ENCODE measurements around the gene MRPL53. TPM values are rescaled to one million over a fixed set of nuclear protein-coding genes. Genes with fewer than 3 reads are reported as not detected.
A peak's percentile ranks its signal among the peaks of the same experiment; 100 is the strongest.

The MRPL53 gene
- total and polyA plus RNA-seq, 2 of the 8 experiments (the other 6 are each of a cell fraction or from before 2014, with no cell fraction given) = 36.6 to 46.3 TPM

DNA sequence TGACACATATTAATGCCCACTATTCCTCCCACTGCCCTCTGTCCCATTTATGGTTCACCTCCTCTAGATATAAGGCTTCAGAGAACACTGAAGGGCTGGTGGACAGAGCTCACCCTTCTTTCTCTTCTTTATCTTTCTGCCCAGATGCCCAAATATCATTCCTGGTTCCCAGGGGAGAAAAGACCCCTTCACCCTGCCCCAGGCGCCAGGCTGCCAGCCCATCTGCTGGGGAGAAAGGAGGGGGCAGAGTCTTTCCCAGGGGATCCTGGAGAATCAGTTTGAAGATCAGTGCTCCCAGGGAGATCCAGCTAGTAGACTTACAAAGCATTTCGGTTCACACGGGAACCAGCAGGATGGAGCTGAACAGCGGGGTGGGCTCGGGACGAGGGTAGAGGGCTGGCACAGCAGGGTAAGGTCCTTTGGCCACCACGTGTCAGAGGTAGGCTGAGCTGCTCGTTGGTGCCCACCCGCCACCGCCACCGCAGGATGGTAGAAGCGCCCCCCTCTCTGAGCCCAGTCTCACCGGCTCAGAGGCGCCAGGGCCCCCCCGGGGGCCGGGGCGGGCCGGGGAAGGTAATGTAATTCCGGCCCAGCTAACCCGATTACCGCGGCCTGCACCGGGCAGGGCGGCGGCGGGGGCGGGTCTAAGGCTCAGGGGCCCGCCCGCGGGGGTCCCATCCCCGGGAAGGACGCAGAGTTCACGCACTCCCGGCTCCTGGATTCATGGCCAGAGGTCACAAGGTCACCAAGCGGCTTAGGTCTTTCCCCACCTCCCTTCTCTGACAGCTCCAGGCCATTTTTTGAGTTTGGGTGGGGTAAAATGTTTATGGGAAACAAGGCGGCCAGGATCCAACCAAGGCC is 40.5 kb upstream of the MRPL53 start:
- Histone ChIP-seq H3K4me1 (replicated peaks in 1 of 4; ENCODE audit: control insufficient read depth in 3 of 4, insufficient read depth in 4 of 4, low read length in 3 of 4) (peaks cover 2 to 24% (median 10%) of the 10 kb centered on the region in 4 experiments), H3K4me3 (ENCODE audit: extremely low read depth in 1 of 4, insufficient read depth in 2 of 4, low read depth in 3 of 4, low read length in 4 of 4) (peak overlapping the region in 2 of 4 experiments; percentile 28 to 62; a peak in 5 of 8 replicates), H3K23me2 (ENCODE audit: low read depth, low read length) (peaks cover 16% of the 10 kb centered on the region), H4K91ac (replicated peaks; ENCODE audit: insufficient read length, low read length) (no peak overlapping the region), H2AK5ac (ENCODE audit: low read depth, low read length) (0 out of 2 replicates have a peak overlapping the region, but pooled peaks have one; percentile 39), H4K8ac (ENCODE audit: extremely low read depth, insufficient read depth, low read length) (peak overlapping the region; percentile 60; the same call in 1 of the 2 replicates), H2BK20ac (ENCODE audit: low read length) (no peak overlapping the region), H3K27ac (ENCODE audit: low read depth, low read length) (no peak overlapping the region), H3K9me3 (ENCODE audit: insufficient read depth in 2 of 2, low read depth in 1 of 2, low read length in 1 of 2) (peaks cover 7 to 12% of the 10 kb centered on the region in 2 experiments), H3K79me2 (ENCODE audit: control insufficient read depth in 1 of 2, insufficient read depth in 2 of 2, low read length in 2 of 2) (no peaks in the 10 kb centered on the region), H3K23ac (ENCODE audit: insufficient read length) (no peak overlapping the region), H4K20me1 (replicated peaks in 1 of 2; ENCODE audit: control insufficient read depth in 1 of 2, insufficient read depth in 2 of 2, low read length in 2 of 2) (peaks cover 2 to 4% of the 10 kb centered on the region in 2 experiments), H2BK5ac (ENCODE audit: low read depth, low read length) (no peak overlapping the region), H4K5ac (ENCODE audit: insufficient read length, low read depth, low read length) (no peak overlapping the region), H3K18ac (ENCODE audit: extremely low read depth, low read length) (peak overlapping the region; percentile 60; the same call in 1 of the 2 replicates), H3K4ac (replicated peaks; ENCODE audit: insufficient read length, low read depth, low read length) (no peak overlapping the region), H2BK12ac (ENCODE audit: low read depth, low read length) (peak overlapping the region; percentile 68; the same call in 1 of the 2 replicates), H3K79me1 (ENCODE audit: low read depth, low read length) (no peaks in the 10 kb centered on the region), H2BK120ac (replicated peaks; ENCODE audit: low read depth, low read length) (no peak overlapping the region), H3K9ac (replicated peaks in 1 of 4; ENCODE audit: extremely low read depth in 1 of 4, low read depth in 3 of 4, low read length in 3 of 4) (no peak overlapping the region), H3K56ac (replicated peaks; ENCODE audit: insufficient read length, low read depth, low read length) (no peak overlapping the region), H2BK15ac (ENCODE audit: low read length) (no peak overlapping the region), H3K4me2 (ENCODE audit: insufficient read depth in 1 of 2, low read depth in 2 of 2, low read length in 2 of 2) (peak overlapping the region; percentile 63 to 88), H3K36me3 (ENCODE audit: control insufficient read depth in 2 of 4, insufficient read depth in 4 of 4, low read length in 3 of 4) (peaks cover 0 to 19% (median 0%) of the 10 kb centered on the region in 4 experiments; a peak in 1 of 8 replicates), H2AFZ (ENCODE audit: low read length) (no peak overlapping the region), H3K14ac (ENCODE audit: insufficient read length) (no peak overlapping the region), H3K27me3 (replicated peaks in 1 of 4; ENCODE audit: control insufficient read depth in 3 of 4, extremely low read depth in 1 of 4, insufficient read depth in 3 of 4, low read length in 3 of 4) (peaks cover 78 to 97% (median 92%) of the 10 kb centered on the region in 4 experiments)
- 12% methylated on average over 12 of the region's 36 CpGs; no CpG with 5 or more reads in 1 of the 2 experiments for WGBS, 2 experiments (ENCODE audit: extremely low coverage in 1 of 2, insufficient coverage in 1 of 2, insufficient read length in 1 of 2, insufficient replicate concordance in 2 of 2, low coverage in 1 of 2, low lambda C conversion rate in 2 of 2, missing lambda C conversion rate in 1 of 2)
- CTCF ChIA-PET (ENCODE audit: partially characterized antibody) = interaction anchor here (0.6 to 4.2 kb wide), 8 partner anchors 9 to 929 kb away, joined by 3 to 20 read pairs (median 4); partner anchors contain the start of genes AUP1 and HTRA2
- POLR2A ChIA-PET (ENCODE audit: partially characterized antibody) = interaction anchor here (0.8 to 6.7 kb wide), 7 partner anchors 10 to 55 kb away, joined by 3 to 63 read pairs (median 6); partner anchors contain the start of genes AUP1, DQX1, HTRA2 and LBX2
- FAIRE-seq (no peak), DNase-seq (ENCODE audit: low read depth in 1 of 2, low spot score in 2 of 2) (peak in 1 of 2 experiments; percentile 55)
- TF ChIP-seq GABPA (IDR thresholded peaks at IDR 0.05; ENCODE audit: borderline replicate concordance, insufficient read depth, low read length) = no peak
- TF ChIP-seq, protein P1, sequence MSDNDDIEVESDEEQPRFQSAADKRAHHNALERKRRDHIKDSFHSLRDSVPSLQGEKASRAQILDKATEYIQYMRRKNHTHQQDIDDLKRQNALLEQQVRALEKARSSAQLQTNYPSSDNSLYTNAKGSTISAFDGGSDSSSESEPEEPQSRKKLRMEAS (IDR thresholded peaks at IDR 0.05) = peak; percentile 19; the same call in 1 of the 2 replicates
